ENCODE results near the gene TAF4. TPM values are rescaled to one million over a fixed set of nuclear protein-coding genes. Genes with fewer than 3 reads are reported as not detected.

Gene TAF4
- total and polyA plus RNA-seq, 2 of the 13 experiments (the other 11 are each of a cell fraction or from before 2014, with no cell fraction given), result 5.9 to 12.0 TPM

DNA sequence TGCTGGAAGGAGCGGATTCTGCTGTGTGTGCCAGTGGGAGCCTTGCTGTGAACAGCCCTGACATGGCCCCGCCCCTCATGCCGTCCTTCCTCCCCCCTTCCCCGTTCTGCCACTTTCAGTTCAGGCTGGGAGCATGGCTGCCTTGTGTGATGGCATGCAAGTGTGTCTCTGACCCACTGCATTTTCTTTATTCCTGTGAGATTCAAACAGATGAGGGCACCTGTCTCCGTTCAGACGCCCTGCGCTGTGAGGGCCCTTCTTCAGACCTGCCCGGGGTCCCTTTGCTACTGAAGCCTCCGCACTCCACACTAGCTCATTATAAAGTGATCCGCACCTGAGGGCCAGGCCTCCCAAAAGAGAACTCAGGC, 88.3 kb downstream of the TAF4 start:
- Histone ChIP-seq H2AFZ (ENCODE audit: low read length) (no peak overlapping the region), H3K4me1 (ENCODE audit: insufficient read depth, low read length) (0 out of 2 replicates have a peak, but pooled peaks cover 6% of the 10 kb centered on the region), H3K27me3 (ENCODE audit: control insufficient read depth in 1 of 2, insufficient read depth in 2 of 2, low read length in 2 of 2) (no peaks in the 10 kb centered on the region), H3K79me2 (ENCODE audit: insufficient read depth, low read length) (no peaks in the 10 kb centered on the region), H3K4me2 (ENCODE audit: low read depth, low read length) (no peak overlapping the region), H3K36me3 (replicated peaks in 1 of 2; ENCODE audit: control insufficient read depth in 1 of 2, insufficient read depth in 2 of 2, low read length in 2 of 2) (peaks cover 33 to 54% of the 10 kb centered on the region in 2 experiments), H4K20me1 (ENCODE audit: insufficient read depth, low read length) (peaks cover 17% of the 10 kb centered on the region; the same call in 1 of the 2 replicates), H3K9me3 (ENCODE audit: low read length) (no peaks in the 10 kb centered on the region), H3K4me3 (replicated peaks in 1 of 3; ENCODE audit: insufficient read depth in 1 of 3, low read depth in 2 of 3, low read length in 3 of 3) (no peak overlapping the region), H3K9ac (ENCODE audit: insufficient read depth, low read depth, low read length) (no peak overlapping the region), H3K27ac (ENCODE audit: extremely low read length, insufficient read depth, low read length) (no peak overlapping the region)
- ChIA-PET CTCF (ENCODE audit: low intra/inter-chr PET ratio, low total read pairs) (no interaction called here), POLR2A (no interaction called here)
- no TSS peak for BruUV-seq (replicated peaks)
- in situ Hi-C loops (cut with HindIII; ENCODE audit: extremely low pct_ligation_motif_present, low pct_unique_long_range_greater_than_20kb), result no loop called here
- TF ChIP-seq GATAD2A (CRISPR knock-in tag; IDR thresholded peaks at IDR 0.05) (no peak), ZNF746 (CRISPR knock-in tag; IDR thresholded peaks at IDR 0.05) (no peak), GZF1 (CRISPR knock-in tag; IDR thresholded peaks at IDR 0.05) (no peak), ZNF451 (CRISPR knock-in tag; IDR thresholded peaks at IDR 0.05) (no peak)
- TF ChIP-seq, protein P1, sequence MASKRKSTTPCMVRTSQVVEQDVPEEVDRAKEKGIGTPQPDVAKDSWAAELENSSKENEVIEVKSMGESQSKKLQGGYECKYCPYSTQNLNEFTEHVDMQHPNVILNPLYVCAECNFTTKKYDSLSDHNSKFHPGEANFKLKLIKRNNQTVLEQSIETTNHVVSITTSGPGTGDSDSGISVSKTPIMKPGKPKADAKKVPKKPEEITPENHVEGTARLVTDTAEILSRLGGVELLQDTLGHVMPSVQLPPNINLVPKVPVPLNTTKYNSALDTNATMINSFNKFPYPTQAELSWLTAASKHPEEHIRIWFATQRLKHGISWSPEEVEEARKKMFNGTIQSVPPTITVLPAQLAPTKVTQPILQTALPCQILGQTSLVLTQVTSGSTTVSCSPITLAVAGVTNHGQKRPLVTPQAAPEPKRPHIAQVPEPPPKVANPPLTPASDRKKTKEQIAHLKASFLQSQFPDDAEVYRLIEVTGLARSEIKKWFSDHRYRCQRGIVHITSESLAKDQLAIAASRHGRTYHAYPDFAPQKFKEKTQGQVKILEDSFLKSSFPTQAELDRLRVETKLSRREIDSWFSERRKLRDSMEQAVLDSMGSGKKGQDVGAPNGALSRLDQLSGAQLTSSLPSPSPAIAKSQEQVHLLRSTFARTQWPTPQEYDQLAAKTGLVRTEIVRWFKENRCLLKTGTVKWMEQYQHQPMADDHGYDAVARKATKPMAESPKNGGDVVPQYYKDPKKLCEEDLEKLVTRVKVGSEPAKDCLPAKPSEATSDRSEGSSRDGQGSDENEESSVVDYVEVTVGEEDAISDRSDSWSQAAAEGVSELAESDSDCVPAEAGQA (IDR thresholded peaks at IDR 0.05; ENCODE audit: low read depth), result no peak
- TF ChIP-seq, protein P1 (CRISPR knock-in tag; IDR thresholded peaks at IDR 0.05; ENCODE audit: borderline replicate concordance), result no peak
- TF ChIP-seq, protein P2, sequence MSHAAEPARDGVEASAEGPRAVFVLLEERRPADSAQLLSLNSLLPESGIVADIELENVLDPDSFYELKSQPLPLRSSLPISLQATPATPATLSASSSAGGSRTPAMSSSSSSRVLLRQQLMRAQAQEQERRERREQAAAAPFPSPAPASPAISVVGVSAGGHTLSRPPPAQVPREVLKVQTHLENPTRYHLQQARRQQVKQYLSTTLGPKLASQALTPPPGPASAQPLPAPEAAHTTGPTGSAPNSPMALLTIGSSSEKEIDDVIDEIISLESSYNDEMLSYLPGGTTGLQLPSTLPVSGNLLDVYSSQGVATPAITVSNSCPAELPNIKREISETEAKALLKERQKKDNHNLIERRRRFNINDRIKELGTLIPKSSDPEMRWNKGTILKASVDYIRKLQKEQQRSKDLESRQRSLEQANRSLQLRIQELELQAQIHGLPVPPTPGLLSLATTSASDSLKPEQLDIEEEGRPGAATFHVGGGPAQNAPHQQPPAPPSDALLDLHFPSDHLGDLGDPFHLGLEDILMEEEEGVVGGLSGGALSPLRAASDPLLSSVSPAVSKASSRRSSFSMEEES (CRISPR knock-in tag; IDR thresholded peaks at IDR 0.05), result no peak
- ATAC-seq (no peak), DNase-seq (ENCODE audit: low spot score) (no peak), FAIRE-seq (no peak)
- intact Hi-C loops (cut with micrococcal nuclease; ENCODE audit: unreplicated experiment), result no loop called here
- 97% methylated on average over 10 of the region's 10 CpGs for WGBS (ENCODE audit: low lambda C conversion rate)

All from HepG2 (cell line).